ENCODE measurements around the gene CXCR2.

CXCR2 gene

DNA sequence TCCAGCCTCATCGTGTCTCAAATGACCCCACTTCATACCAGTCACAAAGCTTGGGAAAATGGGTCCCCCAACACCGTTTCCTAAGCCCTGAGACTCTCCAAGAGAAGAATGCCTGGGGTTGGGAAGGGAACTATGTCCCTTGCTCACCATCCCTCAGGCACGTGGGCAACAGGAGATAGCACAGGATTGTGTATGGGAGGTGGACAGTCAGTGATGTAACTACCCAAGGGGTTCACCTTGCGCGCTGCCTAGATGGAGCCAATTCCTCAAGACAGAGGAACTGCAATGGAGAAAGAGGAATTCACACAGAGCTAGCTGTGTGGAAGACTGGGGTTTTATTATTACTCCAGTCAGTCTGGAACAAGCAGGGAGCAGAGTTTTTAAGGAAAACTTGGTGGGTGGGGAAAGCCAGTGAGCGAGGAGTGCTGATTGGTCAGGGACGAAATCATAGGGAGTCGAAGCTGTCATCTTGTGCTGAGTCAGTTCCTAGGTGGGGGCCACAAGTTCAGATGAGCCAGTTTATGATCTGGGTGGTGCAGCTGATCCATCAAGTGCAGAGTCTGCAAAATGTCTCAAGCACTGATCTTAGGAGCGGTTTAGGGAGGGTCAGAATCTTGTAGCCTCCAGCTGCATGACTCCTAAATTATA lies 54.8 kb downstream of the CXCR2 start:
- no peaks in the 10 kb centered on the region for H3K9me3 Mint-ChIP-seq

DNA sequence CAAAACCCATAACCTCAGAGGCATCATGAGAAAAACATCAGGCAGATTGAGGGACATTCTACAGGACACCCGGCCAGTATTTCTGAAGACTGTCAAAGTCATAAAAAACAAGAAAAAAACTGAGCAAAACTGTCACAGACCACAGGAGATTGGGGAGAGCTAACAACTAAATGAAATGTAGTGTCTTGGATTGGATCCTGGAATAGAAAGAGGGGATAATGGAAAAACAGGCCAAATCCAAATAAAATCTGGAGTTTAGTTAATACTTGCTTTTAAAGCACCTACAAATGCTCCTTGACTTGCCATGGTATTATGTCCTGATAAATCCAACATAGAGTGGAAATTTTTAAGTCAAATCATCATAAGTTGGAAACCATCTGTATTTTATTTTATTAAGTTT lies 58.5 kb downstream of the CXCR2 start:
- DNase-seq: no peak
- no peak overlapping the region for H3K27ac Mint-ChIP-seq
- peaks cover 40% of the 10 kb centered on the region for H3K27me3 Mint-ChIP-seq
- peaks cover 10% of the 10 kb centered on the region for H3K4me1 Mint-ChIP-seq
- CTCF ChIA-PET: interaction anchor here (0.7 to 4.2 kb wide), 5 partner anchors 73 to 103 kb away, joined by 3 to 52 read pairs (median 5); partner anchors contain the start of genes AAMP and PNKD
- no peaks in the 10 kb centered on the region for H3K9me3 Mint-ChIP-seq
- H3K4me3 Mint-ChIP-seq: no peak overlapping the region
- H3K36me3 Mint-ChIP-seq: no peaks in the 10 kb centered on the region

More for the DNA sequence above, 54.8 kb downstream of the CXCR2 start:
- Mint-ChIP-seq H3K36me3 (no peaks in the 10 kb centered on the region), H3K4me1 (no peaks in the 10 kb centered on the region), H3K4me3 (no peak overlapping the region), H3K27ac (no peak overlapping the region), H3K27me3 (peaks cover 50% of the 10 kb centered on the region)
- DNase-seq: no peak
- CTCF ChIA-PET: interaction anchor here (0.6 to 1.6 kb wide), 5 partner anchors 10 to 107 kb away, joined by 3 to 8 read pairs (median 3); partner anchors contain the start of gene CXCR1

DNA sequence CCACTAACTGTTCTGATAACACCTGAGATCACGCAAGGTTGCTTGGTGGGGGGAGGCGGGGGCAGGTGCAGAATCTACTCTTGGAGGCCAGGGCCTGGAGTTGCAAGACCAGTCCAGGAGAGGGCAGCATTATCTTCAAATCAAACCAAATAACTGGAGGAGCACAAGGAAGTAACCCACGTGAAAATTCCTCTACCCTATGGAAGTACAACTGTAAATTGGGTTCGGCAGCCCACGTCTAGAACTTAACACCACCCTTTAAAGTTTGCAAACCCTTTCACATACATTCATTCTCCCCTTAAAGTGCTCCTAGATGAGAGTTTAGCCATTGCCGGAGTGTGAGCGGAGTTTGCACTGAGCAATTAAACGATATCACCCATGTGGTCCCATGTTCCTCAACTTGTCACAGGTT lies 60.5 kb downstream of the CXCR2 start:
- Mint-ChIP-seq H3K4me1 (peaks cover 10% of the 10 kb centered on the region), H3K4me3 (no peak overlapping the region), H3K36me3 (no peaks in the 10 kb centered on the region), H3K9me3 (no peaks in the 10 kb centered on the region), H3K27ac (no peak overlapping the region), H3K27me3 (peaks cover 33% of the 10 kb centered on the region)
- CTCF ChIA-PET: interaction anchor here (0.6 to 4.2 kb wide), 9 partner anchors 9 to 116 kb away, joined by 3 to 52 read pairs (median 5); partner anchors contain the start of genes AAMP, CXCR1 and PNKD
- DNase-seq: peak; percentile 81
